GM19025 (cell line): ENCODE data around the gene TMEM202.
"Not testable (repeated sequence)": the region's sequence is repeated elsewhere in the genome, so short reads cannot be mapped to it uniquely, and the experiment has no call there.

Experiments used
- ATAC-seq: cut with Tn5 transposase; IDR thresholded peaks from one replicate; pipeline ENCODE4 v1.9.1; 2021; ENCODE audit warnings: mild to moderate bottlenecking, low read depth, moderate library complexity; ENCODE audit not compliant: unreplicated experiment

The TMEM202 gene

GRCh38 chr15:72398648-72399047 is 543 bp downstream of the TMEM202 start:
- no peak for ATAC-seq

DNA sequence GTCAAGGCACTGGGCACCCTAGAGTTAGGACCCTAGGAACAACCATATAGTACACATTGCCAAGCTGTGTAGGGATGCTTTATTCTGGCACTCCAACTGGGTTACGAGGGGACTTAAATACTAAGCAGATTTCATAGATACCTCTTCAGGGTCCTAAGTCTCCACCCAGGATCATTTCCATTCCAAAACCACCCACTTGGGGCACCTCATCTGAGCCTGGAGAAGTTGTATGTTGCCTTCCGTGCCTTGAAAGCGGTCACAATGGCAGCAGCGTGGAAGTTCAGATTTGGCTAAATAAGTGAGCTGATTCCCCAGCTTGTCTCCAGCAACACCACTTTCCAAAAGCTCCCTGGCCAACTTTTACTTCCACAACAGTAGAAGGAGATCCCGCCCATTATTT is 4.6 kb downstream of the TMEM202 start:
- ATAC-seq = no peak

- ATAC-seq = no peak
Observed at GRCh38 chr15:72404356-72404755, 6.3 kb downstream of the TMEM202 start.

DNA sequence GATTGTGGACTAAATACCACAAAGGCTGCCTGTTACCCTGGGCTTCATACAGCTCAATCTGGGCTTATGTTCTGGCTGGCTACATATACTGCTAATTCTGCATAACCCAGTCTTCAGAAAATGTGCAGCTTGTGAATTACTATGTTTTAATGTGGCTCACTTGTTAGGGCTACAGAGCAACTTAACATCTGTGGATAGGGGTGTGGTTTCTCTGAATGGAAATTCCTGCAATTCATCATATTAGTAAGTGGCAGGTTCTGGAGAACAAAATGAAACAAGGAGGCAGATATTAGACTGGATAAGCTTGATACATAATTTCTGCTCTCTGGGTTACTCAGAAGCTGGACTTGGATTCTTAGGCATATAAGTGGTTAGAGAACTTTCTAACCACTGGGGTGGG is 6.7 kb downstream of the TMEM202 start:
- ATAC-seq = no peak

DNA sequence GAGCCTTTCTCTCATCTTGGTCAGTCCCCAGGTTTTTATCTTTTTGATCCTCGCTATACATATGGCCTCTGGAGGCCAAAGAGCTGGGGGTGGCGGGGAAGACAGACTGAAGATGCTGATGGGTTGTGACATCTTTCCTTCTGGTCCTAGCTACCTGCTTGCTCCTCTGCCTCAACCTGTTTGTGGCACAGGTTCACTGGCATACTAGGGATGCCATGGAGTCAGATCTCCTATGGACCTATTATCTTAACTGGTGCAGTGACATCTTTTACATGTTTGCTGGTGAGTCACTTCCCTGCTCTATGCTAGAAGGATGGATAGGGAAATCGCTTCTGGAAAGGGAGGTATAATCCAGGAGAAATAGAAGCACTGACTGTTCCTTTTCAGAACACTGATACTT is 8.8 kb downstream of the TMEM202 start:
- ATAC-seq = no peak

- no peak for ATAC-seq
Observed at GRCh38 chr15:72411111-72411510, 13.0 kb downstream of the TMEM202 start.

GRCh38 chr15:72411544-72411943 is 13.4 kb downstream of the TMEM202 start:
- ATAC-seq = no peak

DNA sequence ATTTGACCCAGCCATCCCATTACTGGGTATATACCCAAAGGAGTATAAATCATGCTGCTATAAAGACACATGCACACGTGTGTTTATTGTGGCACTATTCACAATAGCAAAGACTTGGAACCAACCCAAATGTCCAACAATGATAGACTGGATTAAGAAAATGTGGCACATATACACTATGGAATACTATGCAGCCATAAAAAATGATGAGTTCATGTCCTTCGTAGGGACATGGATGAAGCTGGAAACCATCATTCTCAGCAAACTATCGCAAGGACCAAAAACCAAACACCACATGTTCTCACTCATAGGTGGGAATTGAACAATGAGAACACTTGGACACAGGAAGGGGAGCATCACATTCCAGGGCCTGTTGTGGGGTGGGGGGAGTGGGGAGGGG is 15.2 kb downstream of the TMEM202 start:
- ATAC-seq = not testable (repeated sequence)

DNA sequence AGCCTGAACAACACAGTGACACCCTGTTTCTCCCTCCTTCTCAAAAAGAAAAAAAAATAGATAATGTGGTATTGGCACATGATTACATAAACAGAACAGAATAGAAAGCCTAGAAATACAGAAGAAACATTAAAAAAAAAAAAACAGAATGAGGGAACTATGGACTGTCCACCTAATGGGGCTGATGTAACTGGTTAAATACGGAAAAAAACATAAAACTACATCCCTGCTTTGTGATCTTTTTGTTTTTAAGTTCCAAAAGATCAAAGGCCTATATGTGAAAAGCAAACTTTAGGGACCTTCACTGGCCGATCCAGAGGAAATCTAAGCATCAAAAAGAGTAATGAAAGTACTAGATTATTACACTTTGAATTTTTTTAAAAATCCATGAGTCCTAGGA is 17.2 kb downstream of the TMEM202 start:
- ATAC-seq = no peak

GRCh38 chr15:72419768-72420167 is 21.7 kb downstream of the TMEM202 start:
- ATAC-seq = not testable (repeated sequence)

DNA sequence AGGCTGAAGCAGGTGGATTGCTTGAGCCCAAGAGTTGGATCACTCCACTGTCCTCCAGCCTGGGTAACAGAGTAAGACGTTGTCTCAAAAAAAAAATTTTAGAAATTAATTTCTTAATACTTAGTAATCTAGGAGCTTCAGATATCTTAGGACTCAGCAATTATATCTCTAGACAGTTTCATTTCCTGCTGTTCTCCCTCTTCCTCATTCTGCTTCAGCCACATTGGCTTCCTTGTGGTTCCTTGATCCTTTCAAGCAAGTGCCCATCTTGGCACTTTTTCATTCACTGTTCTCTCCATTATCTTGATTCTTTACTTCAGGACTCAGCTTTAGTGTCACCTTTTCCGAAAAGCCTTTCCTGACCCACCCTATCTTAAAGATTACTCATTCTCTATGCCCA is 22.5 kb downstream of the TMEM202 start:
- no peak for ATAC-seq

DNA sequence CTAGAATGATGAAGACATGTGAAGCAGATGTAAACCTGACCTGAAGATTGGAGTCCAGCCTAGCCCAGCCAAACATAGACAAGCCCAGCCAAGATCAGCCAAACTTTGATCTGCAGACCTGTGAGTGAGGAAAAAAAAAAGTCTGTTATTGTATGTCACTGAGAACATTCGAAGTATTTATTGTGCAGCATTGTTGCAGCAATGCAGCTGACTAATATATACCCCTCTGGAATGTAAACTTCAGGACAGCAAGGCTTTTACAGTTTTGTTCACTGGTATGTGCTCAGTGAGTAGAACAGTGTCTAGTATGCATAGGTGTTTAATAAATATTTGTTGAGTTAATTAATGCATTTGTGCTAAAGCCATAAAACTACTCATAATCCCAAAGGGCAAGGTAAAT is 23.4 kb downstream of the TMEM202 start:
- no peak for ATAC-seq

DNA sequence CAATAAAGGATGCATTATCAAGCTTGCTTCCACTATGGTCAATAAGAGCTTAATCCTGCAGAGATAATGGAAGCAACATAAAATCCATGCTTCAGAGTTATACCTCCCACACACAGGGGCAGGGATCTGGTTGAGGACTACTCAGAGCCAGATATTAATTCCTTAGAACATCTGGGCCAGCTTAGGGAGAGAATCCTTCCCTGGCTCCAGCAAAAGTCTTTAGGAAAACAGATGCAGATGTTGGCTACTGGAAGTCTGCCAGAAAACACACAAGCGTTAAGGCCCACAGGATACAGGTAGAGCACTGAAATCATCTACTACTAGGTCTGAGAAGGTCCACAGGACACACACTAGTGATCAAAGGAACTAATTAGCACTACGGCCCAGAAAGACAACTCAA is 25.2 kb downstream of the TMEM202 start:
- no peak for ATAC-seq

DNA sequence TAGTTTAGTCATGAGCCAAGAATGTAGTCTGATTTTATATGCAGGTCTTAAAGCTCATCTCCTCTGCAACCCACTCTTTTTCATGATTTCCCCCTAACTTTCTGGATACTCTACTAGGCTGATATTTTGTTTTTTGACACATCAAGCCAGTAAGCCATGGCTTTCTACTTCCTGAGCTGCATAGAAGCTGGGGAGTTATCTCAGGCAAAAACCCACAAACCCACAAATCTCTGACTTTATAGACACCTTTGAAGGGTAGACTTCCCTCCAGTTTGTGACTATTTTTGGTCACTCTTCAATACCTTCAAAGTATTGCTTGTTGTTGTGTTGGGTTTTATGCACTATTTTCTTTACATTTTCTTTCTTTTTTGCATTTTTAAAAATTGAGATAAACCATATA is 28.6 kb downstream of the TMEM202 start:
- ATAC-seq = no peak

DNA sequence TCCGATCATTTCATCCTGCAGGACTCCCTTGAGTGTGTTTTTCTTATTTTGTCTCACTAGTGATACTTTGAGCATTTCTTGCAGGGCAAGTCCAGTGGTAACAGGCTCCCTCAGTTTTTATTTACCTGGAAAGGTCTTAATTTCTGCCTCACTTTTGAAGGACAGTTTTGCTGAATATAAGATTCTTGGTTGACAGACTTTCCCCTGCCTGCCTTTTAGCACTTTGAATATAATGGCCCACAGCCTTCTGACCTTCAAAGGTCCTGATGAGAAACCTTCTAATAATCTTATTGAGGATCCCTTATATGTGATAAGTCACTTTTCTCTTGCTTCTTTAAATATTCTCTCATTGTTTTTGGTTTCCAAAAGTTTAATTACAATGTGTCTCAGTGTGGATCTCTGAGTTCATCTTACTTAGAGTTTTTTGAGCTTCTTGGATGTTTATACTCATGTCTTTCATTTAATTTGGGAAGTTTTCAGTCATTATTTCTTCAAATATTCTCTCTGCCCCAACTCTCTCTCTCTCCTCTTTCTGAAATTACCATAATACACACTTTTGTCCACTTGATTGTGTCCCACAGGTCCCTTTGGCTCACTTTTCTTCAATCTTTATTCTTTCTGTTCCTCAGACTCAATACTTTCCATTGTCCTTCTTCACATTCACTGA is 39.7 kb downstream of the TMEM202 start:
- ATAC-seq = no peak

DNA sequence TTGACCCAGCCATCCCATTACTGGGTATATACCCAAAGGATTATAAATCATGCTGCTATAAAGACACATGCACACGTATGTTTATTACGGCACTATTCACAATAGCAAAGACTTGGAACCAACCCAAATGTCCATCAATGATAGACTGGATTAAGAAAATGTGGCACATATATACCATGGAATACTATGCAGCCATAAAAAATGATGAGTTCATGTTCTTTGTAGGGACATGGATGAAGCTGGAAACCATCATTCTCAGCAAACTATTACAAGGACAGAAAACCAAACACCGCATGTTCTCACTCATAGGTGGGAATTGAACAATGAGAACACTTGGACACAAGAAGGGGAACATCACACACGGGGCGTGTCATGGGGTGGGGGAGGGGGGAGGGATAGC is 44.7 kb downstream of the TMEM202 start:
- not testable (repeated sequence) for ATAC-seq

- ATAC-seq = no peak
Observed at GRCh38 chr15:72445426-72445825, 47.3 kb downstream of the TMEM202 start.

GRCh38 chr15:72450805-72451204 is 52.7 kb downstream of the TMEM202 start:
- ATAC-seq = no peak

DNA sequence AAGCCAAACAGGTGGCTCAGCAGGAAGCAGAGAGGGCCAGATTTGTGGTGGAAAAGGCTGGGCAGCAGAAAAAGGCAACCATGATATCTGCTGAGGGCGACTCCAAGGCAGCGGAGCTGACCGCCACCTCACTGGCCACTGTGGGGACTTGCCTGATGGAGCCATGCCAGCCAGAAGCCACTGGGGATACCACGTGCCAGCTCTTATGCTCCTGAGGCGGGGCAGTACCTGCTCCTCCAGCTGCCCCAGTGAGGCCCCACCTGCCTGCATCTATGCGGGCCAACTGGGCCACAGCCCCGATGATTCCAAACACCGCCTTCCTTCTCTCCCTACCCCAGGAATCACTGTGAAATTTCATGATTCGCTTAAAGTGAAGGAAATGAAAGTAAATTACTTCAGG is 53.1 kb downstream of the TMEM202 start:
- ATAC-seq = no peak

DNA sequence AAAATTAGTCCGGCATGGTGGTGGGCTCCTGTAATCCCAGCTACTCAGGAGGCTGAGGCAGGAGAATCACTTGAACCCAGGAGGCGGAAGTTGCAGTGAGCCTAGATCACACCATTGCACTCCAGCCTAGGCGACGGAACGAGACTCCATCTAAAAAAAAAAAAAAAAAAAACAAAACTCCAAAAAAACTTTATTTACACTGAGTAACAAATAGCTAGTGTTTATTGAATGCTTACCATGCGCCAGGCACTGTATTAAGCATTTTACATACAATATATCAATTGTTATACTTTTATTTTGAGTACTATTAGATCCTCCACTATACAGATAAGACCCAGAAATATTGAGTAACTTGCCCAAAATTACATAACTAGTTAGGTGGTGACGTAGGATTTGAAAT is 58.6 kb downstream of the TMEM202 start:
- no peak for ATAC-seq
